Measurements from ENCODE around the gene GSN.
A peak's percentile ranks its signal among the peaks of the same experiment; 100 is the strongest.

Gene GSN

GRCh38 chr9:121267689-121268597 is at the start of gene GSN:
Gene GSN (plus strand): TSS chr9:121268162. CDS start chr9:121301972, 33,810 bp downstream.
- peak; percentile 82 for DNase-seq

- DNase-seq: no peak
These were observed 49.5 kb upstream of the GSN start for GRCh38 chr9:121218357-121219027.

GRCh38 chr9:121219530-121219929 is 48.4 kb upstream of the GSN start:
- DNase-seq: no peak

GRCh38 chr9:121220996-121221663 is 46.8 kb upstream of the GSN start:
- peak; percentile 32 for DNase-seq

GRCh38 chr9:121221664-121222055 is 46.3 kb upstream of the GSN start:
- DNase-seq: peak; percentile 87

GRCh38 chr9:121222524-121223171 is 45.3 kb upstream of the GSN start:
- DNase-seq: peak; percentile 55

- peak; percentile 77 for DNase-seq
These were observed 42.7 kb upstream of the GSN start for GRCh38 chr9:121225240-121225639.

GRCh38 chr9:121226175-121226574 is 41.8 kb upstream of the GSN start:
- DNase-seq: no peak

GRCh38 chr9:121227862-121228261 is 40.1 kb upstream of the GSN start:
- DNase-seq: no peak

GRCh38 chr9:121230256-121230655 is 37.7 kb upstream of the GSN start:
- no peak for DNase-seq

- no peak for DNase-seq
These were observed 35.7 kb upstream of the GSN start for GRCh38 chr9:121232251-121232650.

- DNase-seq: no peak
These were observed 33.8 kb upstream of the GSN start for GRCh38 chr9:121233906-121234831.

GRCh38 chr9:121234832-121235161 is 33.2 kb upstream of the GSN start:
- DNase-seq: no peak

GRCh38 chr9:121235512-121235911 is 32.5 kb upstream of the GSN start:
- no peak for DNase-seq

GRCh38 chr9:121237916-121238315 is 30.0 kb upstream of the GSN start:
- no peak for DNase-seq

- no peak for DNase-seq
These were observed 28.9 kb upstream of the GSN start for GRCh38 chr9:121239071-121239470.

GRCh38 chr9:121239851-121240250 is 28.1 kb upstream of the GSN start:
- no peak for DNase-seq

GRCh38 chr9:121240472-121241135 is 27.4 kb upstream of the GSN start:
- no peak for DNase-seq

GRCh38 chr9:121242219-121242958 is 25.6 kb upstream of the GSN start:
- no peak for DNase-seq

GRCh38 chr9:121242959-121243346 is 25.0 kb upstream of the GSN start:
- DNase-seq: no peak

Data from eye (tissue), 1 donor.